Astrocyte of the cerebellum (primary cell): Measurements from ENCODE around the gene DOCK8.

Experiments
- DNase-seq: peaks from one replicate; pipeline ENCODE4 v3.0.0-alpha.2; 2011; ENCODE audit warnings: low read depth
- H3K4me3 ChIP-seq: 2 replicates; pipeline ENCODE4 v1.5.1; 2011; ENCODE audit warnings: mild to moderate bottlenecking, low read depth, low read length, moderate library complexity
- in situ Hi-C: cut with HindIII; loops from 2 replicates; pipeline ENCODE4 v1.10.0; 2017; ENCODE audit warnings: low sequenced_read_pairs
- TF ChIP-seq, protein P1 (sequence below): IDR thresholded peaks from 2 replicates; pipeline ENCODE4 v1.5.1; 2012; ENCODE audit warnings: low read length, low read depth, moderate library complexity, mild to moderate bottlenecking; ENCODE audit errors: missing control alignments

Gene DOCK8

DNA sequence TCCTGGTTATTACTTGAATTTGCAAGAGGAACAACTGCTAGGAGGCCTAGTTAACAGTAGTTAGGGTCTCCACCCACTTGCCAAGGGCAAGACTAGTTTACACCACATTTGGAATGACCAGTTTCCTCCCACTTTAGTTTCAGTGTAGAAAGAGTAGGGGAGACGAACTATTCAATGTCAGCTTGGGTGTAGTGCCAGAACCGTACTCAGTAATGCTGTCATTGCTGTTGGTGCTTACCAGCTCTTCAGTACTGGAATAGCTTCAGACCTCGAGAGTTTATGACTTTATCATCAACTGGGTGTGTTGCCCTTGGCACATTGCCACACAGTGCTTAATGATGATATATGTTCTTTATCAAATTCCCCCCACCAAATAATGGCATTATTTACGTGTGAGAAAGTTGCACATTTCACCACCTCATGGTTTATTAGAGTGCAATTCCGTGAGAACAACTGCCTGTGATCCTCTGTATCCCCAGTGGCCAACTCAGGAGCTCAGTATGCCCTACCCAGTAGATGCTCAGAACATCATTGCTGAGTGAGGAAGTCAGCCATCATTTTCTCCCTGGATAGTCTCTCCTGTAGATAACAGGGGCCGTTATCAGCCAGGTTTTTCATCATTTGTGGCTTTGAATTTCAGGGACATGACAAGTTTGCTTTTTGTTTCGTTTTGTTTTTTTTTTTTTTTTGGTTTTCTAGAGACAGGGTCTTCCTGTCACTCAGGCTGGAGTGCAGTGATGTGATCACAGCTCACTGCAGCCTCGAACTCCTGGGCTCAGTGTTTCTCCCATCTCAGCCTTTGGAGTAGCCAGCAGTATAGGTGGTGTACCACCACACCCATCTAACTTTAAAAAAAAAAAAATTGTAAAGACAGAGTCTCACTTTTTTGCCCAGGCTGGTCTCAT is 67.3 kb downstream of the DOCK8 start:
- no peak overlapping the region for H3K4me3 ChIP-seq
- TF ChIP-seq, protein P1, sequence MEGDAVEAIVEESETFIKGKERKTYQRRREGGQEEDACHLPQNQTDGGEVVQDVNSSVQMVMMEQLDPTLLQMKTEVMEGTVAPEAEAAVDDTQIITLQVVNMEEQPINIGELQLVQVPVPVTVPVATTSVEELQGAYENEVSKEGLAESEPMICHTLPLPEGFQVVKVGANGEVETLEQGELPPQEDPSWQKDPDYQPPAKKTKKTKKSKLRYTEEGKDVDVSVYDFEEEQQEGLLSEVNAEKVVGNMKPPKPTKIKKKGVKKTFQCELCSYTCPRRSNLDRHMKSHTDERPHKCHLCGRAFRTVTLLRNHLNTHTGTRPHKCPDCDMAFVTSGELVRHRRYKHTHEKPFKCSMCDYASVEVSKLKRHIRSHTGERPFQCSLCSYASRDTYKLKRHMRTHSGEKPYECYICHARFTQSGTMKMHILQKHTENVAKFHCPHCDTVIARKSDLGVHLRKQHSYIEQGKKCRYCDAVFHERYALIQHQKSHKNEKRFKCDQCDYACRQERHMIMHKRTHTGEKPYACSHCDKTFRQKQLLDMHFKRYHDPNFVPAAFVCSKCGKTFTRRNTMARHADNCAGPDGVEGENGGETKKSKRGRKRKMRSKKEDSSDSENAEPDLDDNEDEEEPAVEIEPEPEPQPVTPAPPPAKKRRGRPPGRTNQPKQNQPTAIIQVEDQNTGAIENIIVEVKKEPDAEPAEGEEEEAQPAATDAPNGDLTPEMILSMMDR = no peak
- in situ Hi-C loops = no loop called here
- no peak for DNase-seq

DNA sequence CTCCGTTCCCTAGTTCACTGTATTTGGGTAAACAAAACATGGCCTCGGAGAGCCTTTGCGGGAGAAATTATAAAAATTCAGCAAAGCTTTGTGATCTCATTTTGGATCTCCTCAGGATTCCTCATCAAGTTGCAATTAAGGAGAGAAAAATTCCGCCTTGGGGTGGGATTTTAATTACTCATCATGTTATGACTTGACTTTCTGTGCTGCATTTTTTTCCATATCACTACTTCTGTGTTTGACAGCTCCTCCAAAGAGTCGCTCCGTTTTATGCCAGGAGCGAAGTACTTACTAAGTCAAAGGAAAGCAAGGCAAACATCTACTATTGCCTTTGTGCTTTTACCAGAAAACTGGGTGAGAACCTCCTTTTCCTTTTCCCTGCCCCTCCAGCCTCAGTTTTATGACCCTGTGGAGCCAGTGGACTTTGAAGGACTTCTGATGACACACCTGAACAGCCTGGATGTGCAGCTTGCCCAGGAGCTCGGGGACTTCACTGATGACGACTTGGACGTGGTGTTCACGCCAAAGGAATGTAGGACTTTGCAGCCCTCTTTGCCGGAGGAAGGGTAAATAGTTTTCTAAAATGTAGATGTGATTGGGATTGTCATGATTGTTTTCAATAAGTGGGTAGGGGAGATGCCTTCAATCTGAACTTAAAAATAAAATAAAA is 71.5 kb downstream of the DOCK8 start:
- DNase-seq = no peak
- in situ Hi-C loops = no loop called here
- H3K4me3 ChIP-seq = no peak overlapping the region
- TF ChIP-seq, protein P1 = no peak

DNA sequence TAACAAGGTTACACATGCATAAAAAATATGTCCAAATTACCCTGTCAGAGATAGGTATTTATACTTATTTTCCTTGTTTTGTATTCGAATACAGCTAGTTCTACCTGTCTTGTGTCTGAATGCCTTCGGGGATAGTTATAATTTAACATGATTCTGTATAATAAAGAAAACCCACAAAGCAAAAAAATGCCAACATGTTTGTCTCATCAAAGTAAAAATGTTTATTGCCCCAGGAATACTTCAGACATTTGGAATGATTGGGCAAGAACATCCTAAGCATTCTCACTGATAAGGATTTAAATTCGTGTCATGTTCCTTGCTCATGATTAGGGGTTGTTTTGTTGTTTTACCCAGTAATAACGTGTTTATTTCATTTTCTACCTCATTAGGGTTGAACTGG is 74.5 kb downstream of the DOCK8 start:
- DNase-seq = no peak
- no peak overlapping the region for H3K4me3 ChIP-seq
- TF ChIP-seq, protein P1 = no peak
- in situ Hi-C loops = no loop called here

DNA sequence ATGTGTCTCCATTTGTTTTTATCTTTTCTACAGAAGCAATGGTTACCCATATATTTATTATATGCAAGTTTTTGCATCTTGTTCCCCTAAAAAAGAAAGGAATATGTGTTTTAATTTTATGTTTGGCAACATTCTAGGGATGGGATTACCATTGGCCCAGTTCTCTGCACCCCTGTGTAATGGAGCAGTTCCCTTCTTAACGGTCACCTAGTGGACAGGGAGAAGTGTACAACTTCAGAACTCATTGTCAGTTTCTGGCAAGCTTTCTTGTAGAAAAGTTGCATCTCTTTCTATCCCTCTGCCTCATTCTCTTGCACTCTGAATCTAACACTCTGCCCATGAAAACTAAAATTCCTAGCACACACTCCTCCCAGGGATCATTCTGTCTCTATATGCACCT is 78.2 kb downstream of the DOCK8 start:
- no peak for DNase-seq
- TF ChIP-seq, protein P1 = no peak
- in situ Hi-C loops = no loop called here
- no peak overlapping the region for H3K4me3 ChIP-seq

DNA sequence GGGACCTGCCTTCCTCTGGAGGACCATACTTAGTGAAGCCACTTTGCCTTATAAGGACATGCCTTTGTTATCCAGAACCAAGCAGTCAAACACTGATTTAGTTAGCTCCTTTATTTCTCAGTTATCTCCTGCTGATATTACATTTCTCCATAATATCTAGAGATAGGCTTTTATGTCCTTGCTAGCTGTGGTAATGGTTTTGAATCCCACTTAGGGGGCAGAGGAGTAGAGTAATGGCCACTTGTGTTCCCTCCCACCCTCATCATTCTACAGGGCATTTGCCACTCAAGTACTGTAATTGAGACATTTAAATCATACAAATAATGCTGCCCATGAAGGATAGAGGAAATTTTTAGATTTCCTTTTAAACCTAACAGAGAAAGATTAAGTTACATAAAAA is 80.9 kb downstream of the DOCK8 start:
- in situ Hi-C loops = no loop called here
- H3K4me3 ChIP-seq = no peak overlapping the region
- TF ChIP-seq, protein P1 = no peak
- DNase-seq = no peak

DNA sequence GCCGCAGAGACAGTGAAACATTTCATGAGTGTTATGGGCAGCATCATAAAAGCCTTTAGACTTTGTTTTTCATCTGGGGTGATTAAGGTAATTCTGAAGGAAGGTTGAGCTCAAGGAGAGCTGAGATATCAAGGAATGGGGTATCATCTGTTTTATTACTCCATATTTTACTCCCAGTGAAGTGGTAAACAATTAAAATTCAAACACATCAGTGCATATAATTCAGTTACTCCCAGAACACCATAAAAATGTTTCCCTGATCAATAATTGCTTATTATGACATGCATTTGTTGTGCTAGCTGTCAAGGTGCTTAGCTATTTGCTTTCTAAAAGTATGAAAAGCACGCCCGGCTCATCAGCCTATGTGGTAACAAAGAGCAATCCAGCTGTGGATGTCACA is 81.7 kb downstream of the DOCK8 start:
- in situ Hi-C loops = no loop called here
- TF ChIP-seq, protein P1 = no peak
- no peak for DNase-seq
- H3K4me3 ChIP-seq = no peak overlapping the region
